ENCODE data around the gene ITGB6. TPM values are rescaled to one million over a fixed set of nuclear protein-coding genes. Genes with fewer than 3 reads are reported as not detected.

The ITGB6 gene
- total RNA-seq, 4 donors from 2014 or later, result 4.4 to 13.8 (median 10.0) TPM

- no peak for TF ChIP-seq POLR2AphosphoS5 (IDR thresholded peaks at IDR 0.05)
- TF ChIP-seq POLR2A (IDR thresholded peaks at IDR 0.05), result no peak
- no peak for TF ChIP-seq CTCF (IDR thresholded peaks at IDR 0.05)
- no peak for TF ChIP-seq EP300 (IDR thresholded peaks at IDR 0.05)
- peaks cover 8% of the 10 kb centered on the region for H3K4me1 ChIP-seq
- H3K4me3 ChIP-seq, result no peak overlapping the region
- DNase-seq (ENCODE audit: low spot score in 2 of 2), result no peak
- WGBS, result 47% methylated on average over 2 of the region's 2 CpGs
- no peak overlapping the region for H3K27ac ChIP-seq
- no peaks in the 10 kb centered on the region for H3K9me3 ChIP-seq
- H3K27me3 ChIP-seq, result no peaks in the 10 kb centered on the region
- no peaks in the 10 kb centered on the region for H3K36me3 ChIP-seq
Observed at GRCh38 chr2:160104115-160104514, 96.0 kb downstream of the ITGB6 start.

- no peak overlapping the region for H3K4me3 ChIP-seq
- H3K9me3 ChIP-seq, result no peaks in the 10 kb centered on the region
- DNase-seq (ENCODE audit: low spot score in 2 of 2), result no peak
- no peak for TF ChIP-seq EP300 (IDR thresholded peaks at IDR 0.05)
- H3K27me3 ChIP-seq, result no peaks in the 10 kb centered on the region
- no peaks in the 10 kb centered on the region for H3K36me3 ChIP-seq
- WGBS, result 90% methylated on average over 1 of the region's 1 CpG
- no peak overlapping the region for H3K27ac ChIP-seq
- H3K4me1 ChIP-seq, result no peaks in the 10 kb centered on the region
Observed at GRCh38 chr2:160097326-160097725, 102.7 kb downstream of the ITGB6 start.

GRCh38 chr2:160096409-160096808 lies 103.7 kb downstream of the ITGB6 start:
- 59% methylated on average over 4 of the region's 4 CpGs for WGBS
- Histone ChIP-seq H3K9me3 (no peaks in the 10 kb centered on the region), H3K27ac (no peak overlapping the region)

GRCh38 chr2:160092445-160092844 lies 107.6 kb downstream of the ITGB6 start:
- TF ChIP-seq POLR2AphosphoS5 (IDR thresholded peaks at IDR 0.05) (no peak), POLR2A (IDR thresholded peaks at IDR 0.05) (no peak), CTCF (IDR thresholded peaks at IDR 0.05) (no peak), EP300 (IDR thresholded peaks at IDR 0.05) (no peak)
- peaks cover 14% of the 10 kb centered on the region for H3K9me3 ChIP-seq
- no peak for DNase-seq (ENCODE audit: low spot score in 2 of 2)
- no peaks in the 10 kb centered on the region for H3K36me3 ChIP-seq
- H3K27ac ChIP-seq, result no peak overlapping the region
- peaks cover 2% of the 10 kb centered on the region for H3K4me1 ChIP-seq
- no peaks in the 10 kb centered on the region for H3K27me3 ChIP-seq
- WGBS, result 92% methylated on average over 4 of the region's 4 CpGs
- H3K4me3 ChIP-seq, result no peak overlapping the region

More at GRCh38 chr2:160096409-160096808, 103.7 kb downstream of the ITGB6 start:
- TF ChIP-seq POLR2AphosphoS5 (IDR thresholded peaks at IDR 0.05) (no peak), EP300 (IDR thresholded peaks at IDR 0.05) (no peak), POLR2A (IDR thresholded peaks at IDR 0.05) (no peak), CTCF (IDR thresholded peaks at IDR 0.05) (no peak)
- Histone ChIP-seq H3K4me1 (peaks cover 2% of the 10 kb centered on the region), H3K4me3 (no peak overlapping the region), H3K27me3 (no peaks in the 10 kb centered on the region), H3K36me3 (no peaks in the 10 kb centered on the region)
- no peak for DNase-seq (ENCODE audit: low spot score in 2 of 2)

- Histone ChIP-seq H3K36me3 (no peaks in the 10 kb centered on the region), H3K4me1 (peaks cover 2% of the 10 kb centered on the region), H3K27me3 (no peaks in the 10 kb centered on the region), H3K27ac (peak overlapping the region; percentile 15), H3K4me3 (no peak overlapping the region), H3K9me3 (peaks cover 25% of the 10 kb centered on the region)
- TF ChIP-seq EP300 (IDR thresholded peaks at IDR 0.05) (no peak), POLR2AphosphoS5 (IDR thresholded peaks at IDR 0.05) (no peak), POLR2A (IDR thresholded peaks at IDR 0.05) (no peak), CTCF (IDR thresholded peaks at IDR 0.05) (no peak)
- DNase-seq (ENCODE audit: low spot score in 2 of 2), result no peak
Observed at GRCh38 chr2:160091381-160091780, 108.7 kb downstream of the ITGB6 start.
